AG04450 (cell line): ENCODE data around the gene HDHD2. TPM values are rescaled to one million over a fixed set of nuclear protein-coding genes. Genes with fewer than 3 reads are reported as not detected.
"Not testable (repeated sequence)": the region's sequence is repeated elsewhere in the genome, so short reads cannot be mapped to it uniquely, and the experiment has no call there.

Experiments used
- CTCF ChIA-PET: fragments of 300-600, 350-600 bp; formaldehyde crosslinking; extraction: SDS; loops from one replicate; lab custom pipeline; 2022; ENCODE audit warnings: antibody characterized with exemption, inconsistent platforms; lab: Charles Lee
- POLR2A ChIA-PET: fragments of 350-600 bp; formaldehyde crosslinking; extraction: SDS; loops from one replicate; lab custom pipeline; 2021; ENCODE audit warnings: antibody characterized with exemption, inconsistent platforms; lab: Yijun Ruan, JAX
- DNase-seq: peaks from one replicate; pipeline ENCODE4 v3.0.0-alpha.2; 2011; ENCODE audit warnings: low read depth, low spot score
- H3K27ac ChIP-seq: one replicate; pipeline ENCODE4 v1.5.1; 2012; ENCODE audit warnings: low read depth, low read length, control low read depth
- H3K27me3 ChIP-seq: one replicate; pipeline ENCODE4 v1.6.0; 2012; ENCODE audit warnings: low read length; ENCODE audit not compliant: control insufficient read depth, insufficient read depth
- H3K4me3 ChIP-seq: 2 replicates; pipeline ENCODE4 v1.5.1; 2011; ENCODE audit warnings: mild to moderate bottlenecking, low read depth, low read length, control low read depth
- H3K9me3 ChIP-seq: 2 replicates; pipeline ENCODE4 v1.5.1; 2012; ENCODE audit warnings: low read length; ENCODE audit not compliant: control insufficient read depth, insufficient read depth
- polyA plus RNA-seq: library from polyadenylated mRNA; depleted of rRNA; stranded (reverse); fragments of >200 nt; gene quantifications from 2 replicates; pipeline ENCODE4 v1.2.3, GENCODE V29; 2011
- TF ChIP-seq, protein P1 (sequence below): IDR thresholded peaks from 2 replicates; pipeline ENCODE4 v1.5.1; 2011; ENCODE audit warnings: low read depth, low read length, control low read depth, inconsistent platforms

Gene HDHD2
- polyA plus RNA-seq, 1 experiment: 18.5 TPM

DNA sequence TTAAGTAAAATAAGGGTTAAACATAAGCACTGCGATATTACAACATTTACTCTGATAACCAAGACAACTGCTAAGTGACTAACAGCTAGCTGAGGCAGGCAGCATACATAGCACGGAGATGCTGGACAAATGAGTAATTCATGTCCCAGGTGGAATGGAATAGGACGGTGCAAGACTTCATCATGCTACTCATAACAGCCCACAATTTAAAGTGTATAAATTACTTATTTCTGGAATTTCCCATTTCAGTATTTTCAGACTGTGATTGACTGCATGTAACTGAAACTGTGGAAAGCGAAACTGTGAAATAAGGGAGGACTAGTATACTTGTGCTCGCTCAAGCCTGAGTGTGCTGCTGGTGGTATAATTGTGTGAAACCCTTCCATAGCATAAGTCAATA, 12.9 kb upstream of the HDHD2 start:
- H3K27me3 ChIP-seq: no peaks in the 10 kb centered on the region
- POLR2A ChIA-PET: interaction anchor here (0.8 kb wide), 1 partner anchor 13 kb away, joined by 4 read pairs; the partner anchor contains the start of gene HDHD2
- TF ChIP-seq, protein P1, sequence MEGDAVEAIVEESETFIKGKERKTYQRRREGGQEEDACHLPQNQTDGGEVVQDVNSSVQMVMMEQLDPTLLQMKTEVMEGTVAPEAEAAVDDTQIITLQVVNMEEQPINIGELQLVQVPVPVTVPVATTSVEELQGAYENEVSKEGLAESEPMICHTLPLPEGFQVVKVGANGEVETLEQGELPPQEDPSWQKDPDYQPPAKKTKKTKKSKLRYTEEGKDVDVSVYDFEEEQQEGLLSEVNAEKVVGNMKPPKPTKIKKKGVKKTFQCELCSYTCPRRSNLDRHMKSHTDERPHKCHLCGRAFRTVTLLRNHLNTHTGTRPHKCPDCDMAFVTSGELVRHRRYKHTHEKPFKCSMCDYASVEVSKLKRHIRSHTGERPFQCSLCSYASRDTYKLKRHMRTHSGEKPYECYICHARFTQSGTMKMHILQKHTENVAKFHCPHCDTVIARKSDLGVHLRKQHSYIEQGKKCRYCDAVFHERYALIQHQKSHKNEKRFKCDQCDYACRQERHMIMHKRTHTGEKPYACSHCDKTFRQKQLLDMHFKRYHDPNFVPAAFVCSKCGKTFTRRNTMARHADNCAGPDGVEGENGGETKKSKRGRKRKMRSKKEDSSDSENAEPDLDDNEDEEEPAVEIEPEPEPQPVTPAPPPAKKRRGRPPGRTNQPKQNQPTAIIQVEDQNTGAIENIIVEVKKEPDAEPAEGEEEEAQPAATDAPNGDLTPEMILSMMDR: no peak
- H3K27ac ChIP-seq: no peak overlapping the region
- no peak for DNase-seq
- CTCF ChIA-PET: no interaction called here
- H3K4me3 ChIP-seq: no peak overlapping the region; the same call in 1 of the 2 replicates
- no peaks in the 10 kb centered on the region for H3K9me3 ChIP-seq

DNA sequence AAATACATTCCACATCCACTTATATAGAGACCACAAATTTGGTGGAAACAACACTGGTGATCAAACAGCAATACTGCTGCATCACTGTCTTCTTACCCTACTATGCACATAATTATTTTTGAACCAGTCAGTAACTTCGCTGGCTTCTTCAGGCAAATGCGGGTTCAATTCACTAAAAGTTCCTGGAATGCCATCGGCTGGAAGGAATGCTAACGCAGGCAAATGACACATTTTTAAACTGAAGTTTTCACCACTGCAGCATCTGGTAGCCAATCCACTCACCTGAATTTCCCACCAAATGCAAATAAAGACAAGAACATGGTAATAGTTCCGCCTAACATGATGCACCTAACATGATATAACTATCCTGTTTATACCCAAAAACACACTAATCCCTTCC, 10.0 kb upstream of the HDHD2 start:
- Histone ChIP-seq H3K27me3 (no peaks in the 10 kb centered on the region), H3K4me3 (no peak overlapping the region), H3K9me3 (no peaks in the 10 kb centered on the region), H3K27ac (no peak overlapping the region)
- TF ChIP-seq, protein P1: no peak
- ChIA-PET CTCF (no interaction called here), POLR2A (no interaction called here)
- DNase-seq: no peak

- DNase-seq, H3K9me3 ChIP-seq, CTCF ChIA-PET, H3K4me3 ChIP-seq, H3K27me3 ChIP-seq, H3K27ac ChIP-seq, POLR2A ChIA-PET: not testable (repeated sequence)
Observed at GRCh38 chr18:47158404-47158803, 8.1 kb upstream of the HDHD2 start.

DNA sequence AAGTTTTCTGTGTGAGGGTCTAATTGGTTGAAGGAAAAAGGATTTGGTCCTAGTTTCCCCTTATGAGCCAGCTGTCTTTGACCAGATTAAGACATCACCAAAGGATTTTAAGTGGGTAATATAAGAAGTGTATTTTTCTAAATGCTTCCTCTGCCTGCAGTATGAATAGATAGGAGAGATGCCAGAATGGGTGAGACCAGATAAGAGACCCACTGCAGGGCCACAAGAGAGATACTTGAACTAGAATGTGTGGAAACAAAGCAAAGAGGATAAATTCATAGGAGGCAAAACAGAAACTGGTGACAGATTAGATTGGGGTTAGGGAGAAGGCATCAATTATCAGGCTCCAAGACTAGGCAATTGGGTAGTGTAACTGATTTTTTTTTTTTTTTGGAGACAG, 1.1 kb upstream of the HDHD2 start:
- POLR2A ChIA-PET: interaction anchor here (0.6 to 1.4 kb wide), 2 partner anchors 234 to 780 kb away, joined by 3 read pairs; partner anchors contain the start of genes KATNAL2 and PIAS2

GRCh38 chr18:47150824-47151366, 595 bp upstream of the HDHD2 start:
- CTCF ChIA-PET: interaction anchor here (1.2 to 2.1 kb wide), 2 partner anchors 54 to 598 kb away, joined by 4 to 5 read pairs; no protein-coding TSS in a partner anchor
- no peak for DNase-seq
- TF ChIP-seq, protein P1: no peak
- Histone ChIP-seq H3K4me3 (peak overlapping the region; percentile 87), H3K27me3 (no peaks in the 10 kb centered on the region), H3K9me3 (no peaks in the 10 kb centered on the region; the same call in 1 of the 2 replicates), H3K27ac (peak overlapping the region; percentile 93)
- POLR2A ChIA-PET: interaction anchor here (0.5 to 1.5 kb wide), 6 partner anchors 8 to 780 kb away, joined by 3 to 4 read pairs (median 4); partner anchors contain the start of genes KATNAL2 and PIAS2

More for the DNA sequence above, 1.1 kb upstream of the HDHD2 start:
- no peak for DNase-seq
- CTCF ChIA-PET: interaction anchor here (1.2 kb wide), 1 partner anchor 54 kb away, joined by 4 read pairs; no protein-coding TSS in a partner anchor
- Histone ChIP-seq H3K27me3 (no peaks in the 10 kb centered on the region), H3K4me3 (no peak overlapping the region; the same call in 1 of the 2 replicates), H3K27ac (no peak overlapping the region), H3K9me3 (no peaks in the 10 kb centered on the region; the same call in 1 of the 2 replicates)
- TF ChIP-seq, protein P1: no peak
